ENCODE data around the gene AP4S1.

The AP4S1 gene

GRCh38 chr14:31139301-31139847 lies 113.9 kb downstream of the AP4S1 start:
- DNase-seq = no peak

- no peak for DNase-seq
Observed at GRCh38 chr14:31142455-31143087, 117.1 kb downstream of the AP4S1 start.
